SK-N-SH (cell line): ENCODE measurements around the gene RPS15A. TPM values are rescaled to one million over a fixed set of nuclear protein-coding genes. Genes with fewer than 3 reads are reported as not detected.
A peak's percentile ranks its signal among the peaks of the same experiment; 100 is the strongest.

Experiments used
- CTCF ChIA-PET: fragments of 300-600, 350-600 bp; formaldehyde crosslinking; extraction: SDS; loops from one replicate; lab custom pipeline; 2021; lab: Yijun Ruan, JAX
- POLR2A ChIA-PET: fragments of 350-600 bp; sonication (Branson Sonifier 250); formaldehyde crosslinking; extraction: SDS; loops from one replicate; lab custom pipeline; 2020; ENCODE audit warnings: antibody characterized with exemption, inconsistent platforms; lab: Yijun Ruan, JAX
- DNase-seq: peaks from one replicate; pipeline ENCODE4 v3.0.0; 2012
- H2AFZ ChIP-seq: fragments of 200-600 bp; sonication (generic); 2 replicates; pipeline ENCODE4 v1.8.1; 2016; ENCODE audit warnings: antibody characterized with exemption, mild to moderate bottlenecking, low read depth
- H3F3A ChIP-seq: fragments of 200-600 bp; sonication (generic); replicated peaks from 2 replicates; pipeline ENCODE3; 2016; ENCODE audit warnings: antibody characterized with exemption, mild to moderate bottlenecking; ENCODE audit not compliant: insufficient read depth
- H3K27ac ChIP-seq, 2 experiments: fragments of 200-500 bp in 1 of 2; fragments of 200-600 bp in 1 of 2; sonication (Bioruptor generic) in 1 of 2; sonication (generic), shearing (Covaris generic) in 1 of 2; 2 replicates each; pipeline versions ENCODE4 v1.5.1 to v1.6.1; 2014 to 2016; ENCODE audit warnings: low read depth in 2 of 2, inconsistent platforms in 1 of 2, low read length in 1 of 2, mild to moderate bottlenecking in 1 of 2, mixed read lengths in 1 of 2
- H3K27me3 ChIP-seq: fragments of 200-600 bp; sonication (generic), shearing (Covaris generic); 2 replicates; pipeline ENCODE4 v1.6.1; 2016; ENCODE audit warnings: mixed run types; ENCODE audit not compliant: insufficient read depth
- H3K36me3 ChIP-seq, 2 experiments: fragments of 200-500 bp in 1 of 2; fragments of 200-600 bp in 1 of 2; sonication (Bioruptor generic) in 1 of 2; sonication (generic) in 1 of 2; replicated peaks in 1 of 2; 2 replicates each; pipeline versions ENCODE3 to v1.5.1; 2014 to 2016; ENCODE audit warnings: low read length in 1 of 2, mild to moderate bottlenecking in 1 of 2; ENCODE audit not compliant: insufficient read depth in 2 of 2, control insufficient read depth in 1 of 2
- H3K4me1 ChIP-seq, 2 experiments: fragments of 200-500 bp in 1 of 2; fragments of 200-600 bp in 1 of 2; sonication (Bioruptor generic) in 1 of 2; sonication (generic), shearing (Covaris generic) in 1 of 2; 2 replicates each; pipeline versions ENCODE4 v1.5.1 to v1.6.1; 2014 to 2016; ENCODE audit warnings: low read depth in 1 of 2, low read length in 1 of 2, mixed run types in 1 of 2; ENCODE audit not compliant: insufficient read depth in 2 of 2, control insufficient read depth in 1 of 2
- H3K4me2 ChIP-seq: fragments of 200-600 bp; sonication (generic), shearing (Covaris generic); 2 replicates; pipeline ENCODE4 v1.6.1; 2017; ENCODE audit warnings: mixed run types
- H3K4me3 ChIP-seq, 2 experiments: fragments of 200-500 bp in 1 of 2; fragments of 200-600 bp in 1 of 2; sonication (Bioruptor generic) in 1 of 2; sonication (generic), shearing (Covaris generic) in 1 of 2; 2 replicates each; pipeline versions ENCODE4 v1.5.1 to v1.8.1; 2014 to 2016; ENCODE audit warnings: low read depth in 2 of 2, inconsistent platforms in 1 of 2, low read length in 1 of 2, mild to moderate bottlenecking in 1 of 2, mixed read lengths in 1 of 2, moderate library complexity in 1 of 2
- H3K79me2 ChIP-seq: fragments of 200-600 bp; sonication (generic); 2 replicates; pipeline ENCODE4 v1.8.1; 2017; ENCODE audit warnings: mild to moderate bottlenecking; ENCODE audit not compliant: insufficient read depth
- H3K9ac ChIP-seq: fragments of 200-600 bp; sonication (generic); 2 replicates; pipeline ENCODE4 v1.6.1; 2017; ENCODE audit warnings: mixed run types
- H3K9me2 ChIP-seq: fragments of 200-600 bp; sonication (generic); 2 replicates; pipeline ENCODE4 v1.6.1; 2017; ENCODE audit warnings: mixed run types
- H3K9me3 ChIP-seq: fragments of 200-600 bp; sonication (generic); 2 replicates; pipeline ENCODE4 v1.6.1; 2017; ENCODE audit warnings: mixed run types, mild to moderate bottlenecking, moderate library complexity
- H4K20me1 ChIP-seq: fragments of 200-600 bp; sonication (generic); 2 replicates; pipeline ENCODE4 v1.6.1; 2017; ENCODE audit warnings: mild to moderate bottlenecking, mixed run types; ENCODE audit not compliant: insufficient read depth
- CHD2 ChIP-seq: fragments of 150-350 bp; IDR thresholded peaks from 2 replicates; pipeline ENCODE4 v1.6.1; 2018; ENCODE audit warnings: low read length; ENCODE audit not compliant: partially characterized antibody
- CTCF ChIP-seq: fragments of 200-600 bp; sonication (generic); IDR thresholded peaks from 2 replicates; pipeline ENCODE4 v1.6.1; 2017; ENCODE audit warnings: antibody characterized with exemption, mild to moderate bottlenecking, moderate library complexity
- ELF1 ChIP-seq: IDR thresholded peaks from 2 replicates; pipeline ENCODE4 v1.4.0; 2012
- EP300 ChIP-seq, 2 experiments: IDR thresholded peaks; 2 replicates each; pipeline versions ENCODE4 v1.4.0 to v1.6.1; 2012; ENCODE audit warnings: borderline replicate concordance in 1 of 2, low read depth in 1 of 2, low read length in 1 of 2
- FOSL2 ChIP-seq: IDR thresholded peaks from 2 replicates; pipeline ENCODE4 v1.4.0; 2012; ENCODE audit warnings: low read depth, mild to moderate bottlenecking, moderate library complexity, borderline replicate concordance
- GABPA ChIP-seq: IDR thresholded peaks from 2 replicates; pipeline ENCODE4 v1.4.0; 2012; ENCODE audit warnings: low read depth, mild to moderate bottlenecking
- MEF2A ChIP-seq: IDR thresholded peaks from 2 replicates; pipeline ENCODE4 v1.4.0; 2012; ENCODE audit warnings: low read depth, borderline replicate concordance
- MXI1 ChIP-seq: IDR thresholded peaks from 2 replicates; pipeline ENCODE4 v1.6.1; 2012; ENCODE audit warnings: mild to moderate bottlenecking, low read depth, low read length, improper control_type of control experiment
- NFIC ChIP-seq: IDR thresholded peaks from 2 replicates; pipeline ENCODE4 v1.4.0; 2012; ENCODE audit warnings: borderline replicate concordance
- PBX3 ChIP-seq: IDR thresholded peaks from 2 replicates; pipeline ENCODE4; 2012
- POLR2AphosphoS5 ChIP-seq: IDR thresholded peaks from 2 replicates; pipeline ENCODE4 v1.6.1; 2012; ENCODE audit warnings: low read depth, low read length
- RCOR1 ChIP-seq: fragments of 150-350 bp; IDR thresholded peaks from 2 replicates; pipeline ENCODE4 v1.6.1; 2017; ENCODE audit warnings: antibody characterized with exemption, low read length
- RFX5 ChIP-seq: IDR thresholded peaks from 2 replicates; pipeline ENCODE4 v1.6.1; 2012; ENCODE audit warnings: mild to moderate bottlenecking, improper control_type of control experiment, low read length
- SMC3 ChIP-seq: IDR thresholded peaks from 2 replicates; pipeline ENCODE4 v1.6.1; 2012; ENCODE audit warnings: low read depth, low read length, improper control_type of control experiment
- TAF1 ChIP-seq: IDR thresholded peaks from 2 replicates; pipeline ENCODE4 v1.6.1; 2012; ENCODE audit warnings: low read depth, mild to moderate bottlenecking, low read length, moderate library complexity, borderline replicate concordance
- TCF12 ChIP-seq: IDR thresholded peaks from 2 replicates; pipeline ENCODE4 v1.4.0; 2012
- TEAD4 ChIP-seq: IDR thresholded peaks from 2 replicates; pipeline ENCODE4 v1.4.0; 2012; ENCODE audit warnings: mild to moderate bottlenecking, borderline replicate concordance; ENCODE audit not compliant: insufficient read depth
- YY1 ChIP-seq: IDR thresholded peaks from 2 replicates; pipeline ENCODE4 v1.4.0; 2012; ENCODE audit warnings: low read depth, mild to moderate bottlenecking
- WGBS: methylation state at CpG from one replicate; pipeline ENCODE4 v1.1.6; 2017; ENCODE audit warnings: low lambda C conversion rate; 5-methylcytosine and 5-hydroxymethylcytosine counted together
- polyA plus RNA-seq, 3 experiments: library from polyadenylated mRNA; depleted of rRNA; stranded (reverse); fragments of >200 nt; gene quantifications; 2 replicates each; pipeline ENCODE4 v1.2.3, GENCODE V29; 2012
- TF ChIP-seq, protein P1 (sequence below): fragments of 150-350 bp; IDR thresholded peaks from 2 replicates; pipeline ENCODE4 v1.6.1; 2016; ENCODE audit warnings: mild to moderate bottlenecking, low read depth, low read length

Gene RPS15A
- polyA plus RNA-seq, 1 of the 3 experiments (the other 2 are of a cell fraction), result 6,745 TPM

- Histone ChIP-seq H3K27ac (peak overlapping the region; percentile 18 to 32; a peak in 3 of 4 replicates), H3K4me2 (no peak overlapping the region; the same call in 1 of the 2 replicates), H3K36me3 (peaks cover 24 to 31% of the 10 kb centered on the region in 2 experiments), H3F3A (peaks cover 22% of the 10 kb centered on the region), H2AFZ (no peak overlapping the region), H3K4me3 (no peak overlapping the region), H3K79me2 (peaks cover 44% of the 10 kb centered on the region), H3K27me3 (no peaks in the 10 kb centered on the region), H3K4me1 (peaks cover 8 to 26% of the 10 kb centered on the region in 2 experiments; a peak in 3 of 4 replicates), H3K9me3 (no peaks in the 10 kb centered on the region), H3K9me2 (no peaks in the 10 kb centered on the region), H4K20me1 (peaks cover 17% of the 10 kb centered on the region), H3K9ac (0 out of 2 replicates have a peak overlapping the region, but pooled peaks have one; percentile 17)
- 81% methylated on average over 5 of the region's 5 CpGs for WGBS
- ChIA-PET CTCF (interaction anchor here (0.6 to 2.5 kb wide), 5 partner anchors 61 to 1225 kb away, joined by 3 to 8 read pairs (median 3); no protein-coding TSS in a partner anchor), POLR2A (interaction anchor here (4.9 kb wide), 1 partner anchor 14 kb away, joined by 56 read pairs; the partner anchor contains the start of gene RPS15A)
- DNase-seq, result no peak
- no peak for TF ChIP-seq SMC3
- TF ChIP-seq TCF12, result no peak
Measured at GRCh38 chr16:18803569-18804462, 13.7 kb upstream of the RPS15A start.

DNA sequence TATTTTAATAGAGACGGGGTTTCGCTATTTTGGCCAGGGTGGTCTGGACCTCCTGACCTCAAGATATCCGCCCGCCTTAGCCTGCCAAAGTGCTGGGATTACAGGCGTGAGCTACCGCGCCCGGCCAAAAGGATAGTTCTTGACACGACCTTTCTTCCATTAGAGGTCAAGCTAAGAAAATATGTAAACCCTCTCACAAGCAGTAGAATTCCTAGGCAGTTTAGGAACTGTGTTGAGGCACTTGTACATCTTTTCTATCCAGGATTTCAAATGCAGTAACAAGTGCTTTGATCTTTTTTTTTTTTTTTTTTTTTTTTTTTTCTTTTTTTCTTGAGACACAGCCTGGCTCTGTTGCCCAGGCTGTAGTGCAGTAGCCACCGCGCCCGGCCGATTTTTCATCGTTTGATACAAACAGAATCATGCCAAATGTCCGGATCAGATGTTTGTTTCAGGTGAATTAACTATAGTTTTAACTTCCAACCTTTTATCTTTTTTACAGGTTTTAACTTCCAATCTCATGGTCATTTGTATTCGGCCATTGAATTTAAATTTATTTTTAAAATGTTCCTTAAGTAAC is 12.7 kb upstream of the RPS15A start:
- POLR2A ChIA-PET, result interaction anchor here (4.9 kb wide), 1 partner anchor 13 kb away, joined by 56 read pairs; the partner anchor contains the start of gene RPS15A
- Histone ChIP-seq H3K9me2 (no peaks in the 10 kb centered on the region), H3K36me3 (peaks cover 16 to 22% of the 10 kb centered on the region in 2 experiments), H2AFZ (no peak overlapping the region), H4K20me1 (peaks cover 26% of the 10 kb centered on the region), H3K9ac (no peak overlapping the region), H3F3A (peaks cover 19% of the 10 kb centered on the region), H3K4me1 (peaks cover 11 to 36% of the 10 kb centered on the region in 2 experiments; a peak in 3 of 4 replicates), H3K9me3 (no peaks in the 10 kb centered on the region), H3K27ac (peak overlapping the region in 1 of 2 experiments; percentile 11; a peak in 1 of 4 replicates), H3K4me3 (no peak overlapping the region), H3K4me2 (no peak overlapping the region), H3K27me3 (no peaks in the 10 kb centered on the region), H3K79me2 (peaks cover 54% of the 10 kb centered on the region)
- CTCF ChIA-PET, result interaction anchor here (0.9 to 2.5 kb wide), 5 partner anchors 12 to 167 kb away, joined by 5 to 24 read pairs (median 8); partner anchors contain the start of gene RPS15A
- DNase-seq, result no peak
- TF ChIP-seq MXI1 (no peak), FOSL2 (no peak), PBX3 (no peak), TEAD4 (no peak), EP300 (IDR thresholded peaks at IDR 0.05; ENCODE audit: borderline replicate concordance in 1 of 2, low read depth in 1 of 2, low read length in 1 of 2) (no peak), CTCF (no peak), NFIC (no peak), TCF12 (no peak), RFX5 (no peak), GABPA (no peak), TAF1 (no peak), SMC3 (no peak), CHD2 (no peak), POLR2AphosphoS5 (no peak), MEF2A (no peak), ELF1 (no peak), RCOR1 (no peak), YY1 (no peak)
- TF ChIP-seq, protein P1, sequence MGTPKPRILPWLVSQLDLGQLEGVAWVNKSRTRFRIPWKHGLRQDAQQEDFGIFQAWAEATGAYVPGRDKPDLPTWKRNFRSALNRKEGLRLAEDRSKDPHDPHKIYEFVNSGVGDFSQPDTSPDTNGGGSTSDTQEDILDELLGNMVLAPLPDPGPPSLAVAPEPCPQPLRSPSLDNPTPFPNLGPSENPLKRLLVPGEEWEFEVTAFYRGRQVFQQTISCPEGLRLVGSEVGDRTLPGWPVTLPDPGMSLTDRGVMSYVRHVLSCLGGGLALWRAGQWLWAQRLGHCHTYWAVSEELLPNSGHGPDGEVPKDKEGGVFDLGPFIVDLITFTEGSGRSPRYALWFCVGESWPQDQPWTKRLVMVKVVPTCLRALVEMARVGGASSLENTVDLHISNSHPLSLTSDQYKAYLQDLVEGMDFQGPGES, result no peak
- WGBS, result 95% methylated on average over 16 of the region's 16 CpGs
